Panc1 (cell line): ENCODE measurements around the gene NALCN. TPM values are rescaled to one million over a fixed set of nuclear protein-coding genes. Genes with fewer than 3 reads are reported as not detected.
"Not testable (repeated sequence)": the region's sequence is repeated elsewhere in the genome, so short reads cannot be mapped to it uniquely, and the experiment has no call there.

ENCODE experiments used
- ATAC-seq: fragments of 200-7000 bp; cut with Tn5 transposase; 2 replicates; pipeline ENCODE4 v1.9.1; 2020; ENCODE audit warnings: mild to moderate bottlenecking, moderate library complexity
- BruUV-seq: library from RNA; stranded (reverse); fragments of 400-500 nt; replicated peaks from 2 replicates; lab custom pipeline; 2021; lab: Mats Ljungman, UMichigan
- CTCF ChIA-PET: fragments of 300-600 bp; sonication (Branson Sonifier 250); formaldehyde crosslinking; loops from one replicate; lab custom pipeline; 2022; ENCODE audit warnings: antibody characterized with exemption; lab: Charles Lee
- POLR2A ChIA-PET: fragments of 300-600 bp; sonication (Branson Sonifier 250); formaldehyde crosslinking; loops from one replicate; lab custom pipeline; 2022; ENCODE audit warnings: antibody characterized with exemption; lab: Charles Lee
- DNase-seq: peaks from one replicate; pipeline ENCODE4 v3.0.0-alpha.2; 2010; ENCODE audit warnings: low read depth, low spot score
- H3K27ac ChIP-seq: 2 replicates; pipeline ENCODE4 v1.5.1; 2011; ENCODE audit warnings: mild to moderate bottlenecking, low read length, inconsistent platforms
- H3K27me3 ChIP-seq: fragments of 200-500 bp; sonication (Bioruptor generic); 2 replicates; pipeline ENCODE4 v1.6.0; 2014; ENCODE audit warnings: low read length, inconsistent platforms; ENCODE audit not compliant: control insufficient read depth, insufficient read depth
- H3K36me3 ChIP-seq: fragments of 200-500 bp; sonication (Bioruptor generic); 2 replicates; pipeline ENCODE4 v1.5.1; 2014; ENCODE audit warnings: inconsistent platforms, mild to moderate bottlenecking, low read length, moderate library complexity; ENCODE audit not compliant: control insufficient read depth, insufficient read depth
- H3K4me1 ChIP-seq: 2 replicates; pipeline ENCODE4 v1.5.1; 2011; ENCODE audit warnings: inconsistent platforms, mild to moderate bottlenecking, low read length, moderate library complexity; ENCODE audit not compliant: control insufficient read depth, insufficient read depth
- H3K4me3 ChIP-seq, 2 experiments: 2 replicates each; pipeline ENCODE4 v1.5.1; 2011 to 2012; ENCODE audit warnings: low read depth in 2 of 2, low read length in 2 of 2, mild to moderate bottlenecking in 2 of 2, inconsistent platforms in 1 of 2, moderate library complexity in 1 of 2
- H3K9me3 ChIP-seq: fragments of 200-500 bp; sonication (Bioruptor generic); 2 replicates; pipeline ENCODE4 v1.5.1; 2014; ENCODE audit warnings: low read depth, mild to moderate bottlenecking, inconsistent platforms, low read length, moderate library complexity; ENCODE audit not compliant: control insufficient read depth, insufficient read depth
- POLR2AphosphoS5 ChIP-seq: IDR thresholded peaks from 2 replicates; pipeline ENCODE4 v1.6.1; 2012; ENCODE audit warnings: mild to moderate bottlenecking, low read depth, low read length, moderate library complexity
- SIN3A ChIP-seq: IDR thresholded peaks from 2 replicates; pipeline ENCODE4 v1.6.1; 2012; ENCODE audit warnings: low read depth, mild to moderate bottlenecking, low read length, moderate library complexity, borderline replicate concordance; ENCODE audit not compliant: insufficient read depth
- TCF7L2 ChIP-seq: IDR thresholded peaks from 2 replicates; pipeline ENCODE4 v1.6.1; 2011; ENCODE audit warnings: mild to moderate bottlenecking, low read depth, low read length, inconsistent platforms
- in situ Hi-C: cut with HindIII; loops from 2 replicates; pipeline ENCODE4 v1.10.0; 2016; ENCODE audit warnings: low sequenced_read_pairs, low pct_unique_long_range_greater_than_20kb
- intact Hi-C: fragments of 100-400 bp; cut with micrococcal nuclease; formaldehyde crosslinking; loops from one replicate; pipeline ENCODE4 v1.10.0; 2022; ENCODE audit not compliant: unreplicated experiment
- total RNA-seq: library from RNA; stranded (reverse); gene quantifications from one replicate; pipeline ENCODE4 v1.2.1, GENCODE V29; 2021; ENCODE audit not compliant: unreplicated experiment
- TF ChIP-seq, protein P1 (sequence below): fragments of 450-650 bp; IDR thresholded peaks from 2 replicates; pipeline ENCODE4 v1.5.1; 2017; ENCODE audit warnings: mild to moderate bottlenecking
- TF ChIP-seq, protein P2 (sequence below), 2 experiments: IDR thresholded peaks; 2 replicates each; pipeline ENCODE4 v1.6.1; 2011 to 2012; ENCODE audit warnings: low read depth in 2 of 2, control low read depth in 1 of 2, low read length in 1 of 2, mild to moderate bottlenecking in 1 of 2, moderate library complexity in 1 of 2; ENCODE audit not compliant: insufficient read depth in 1 of 2

Gene NALCN
- total RNA-seq, 1 experiment from 2014 or later: 10.9 TPM

DNA sequence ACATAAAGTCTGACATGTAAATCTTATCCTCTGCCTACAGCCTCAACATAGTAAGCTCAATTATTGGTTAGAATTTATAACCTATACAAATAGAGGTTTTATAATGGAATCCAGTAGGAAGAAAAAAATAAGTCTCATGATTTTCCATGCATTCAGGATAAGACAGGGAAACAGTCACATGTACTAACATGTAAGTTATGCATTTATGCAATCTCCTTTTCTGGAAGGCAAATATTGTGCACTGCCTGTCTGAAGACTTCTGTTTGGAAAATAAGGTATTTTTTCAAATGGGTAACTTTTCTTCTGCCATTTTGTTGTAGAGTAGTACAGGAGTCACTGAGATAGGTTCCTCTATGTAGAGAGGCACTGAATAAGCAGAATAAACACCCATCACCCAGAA lies 92.7 kb downstream of the NALCN start:
- CTCF ChIA-PET: no interaction called here
- intact Hi-C loops (no loop called here), in situ Hi-C loops (no loop called here)
- POLR2A ChIA-PET: no interaction called here
- BruUV-seq: no TSS peak
- H3K9me3 ChIP-seq: no peaks in the 10 kb centered on the region
- no peaks in the 10 kb centered on the region for H3K27me3 ChIP-seq
- H3K4me3 ChIP-seq: no peak overlapping the region
- H3K36me3 ChIP-seq: no peaks in the 10 kb centered on the region
- DNase-seq (no peak), ATAC-seq (no peak)
- TF ChIP-seq POLR2AphosphoS5 (no peak), SIN3A (no peak), TCF7L2 (no peak)
- TF ChIP-seq, protein P1, sequence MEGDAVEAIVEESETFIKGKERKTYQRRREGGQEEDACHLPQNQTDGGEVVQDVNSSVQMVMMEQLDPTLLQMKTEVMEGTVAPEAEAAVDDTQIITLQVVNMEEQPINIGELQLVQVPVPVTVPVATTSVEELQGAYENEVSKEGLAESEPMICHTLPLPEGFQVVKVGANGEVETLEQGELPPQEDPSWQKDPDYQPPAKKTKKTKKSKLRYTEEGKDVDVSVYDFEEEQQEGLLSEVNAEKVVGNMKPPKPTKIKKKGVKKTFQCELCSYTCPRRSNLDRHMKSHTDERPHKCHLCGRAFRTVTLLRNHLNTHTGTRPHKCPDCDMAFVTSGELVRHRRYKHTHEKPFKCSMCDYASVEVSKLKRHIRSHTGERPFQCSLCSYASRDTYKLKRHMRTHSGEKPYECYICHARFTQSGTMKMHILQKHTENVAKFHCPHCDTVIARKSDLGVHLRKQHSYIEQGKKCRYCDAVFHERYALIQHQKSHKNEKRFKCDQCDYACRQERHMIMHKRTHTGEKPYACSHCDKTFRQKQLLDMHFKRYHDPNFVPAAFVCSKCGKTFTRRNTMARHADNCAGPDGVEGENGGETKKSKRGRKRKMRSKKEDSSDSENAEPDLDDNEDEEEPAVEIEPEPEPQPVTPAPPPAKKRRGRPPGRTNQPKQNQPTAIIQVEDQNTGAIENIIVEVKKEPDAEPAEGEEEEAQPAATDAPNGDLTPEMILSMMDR: no peak
- TF ChIP-seq, protein P2, sequence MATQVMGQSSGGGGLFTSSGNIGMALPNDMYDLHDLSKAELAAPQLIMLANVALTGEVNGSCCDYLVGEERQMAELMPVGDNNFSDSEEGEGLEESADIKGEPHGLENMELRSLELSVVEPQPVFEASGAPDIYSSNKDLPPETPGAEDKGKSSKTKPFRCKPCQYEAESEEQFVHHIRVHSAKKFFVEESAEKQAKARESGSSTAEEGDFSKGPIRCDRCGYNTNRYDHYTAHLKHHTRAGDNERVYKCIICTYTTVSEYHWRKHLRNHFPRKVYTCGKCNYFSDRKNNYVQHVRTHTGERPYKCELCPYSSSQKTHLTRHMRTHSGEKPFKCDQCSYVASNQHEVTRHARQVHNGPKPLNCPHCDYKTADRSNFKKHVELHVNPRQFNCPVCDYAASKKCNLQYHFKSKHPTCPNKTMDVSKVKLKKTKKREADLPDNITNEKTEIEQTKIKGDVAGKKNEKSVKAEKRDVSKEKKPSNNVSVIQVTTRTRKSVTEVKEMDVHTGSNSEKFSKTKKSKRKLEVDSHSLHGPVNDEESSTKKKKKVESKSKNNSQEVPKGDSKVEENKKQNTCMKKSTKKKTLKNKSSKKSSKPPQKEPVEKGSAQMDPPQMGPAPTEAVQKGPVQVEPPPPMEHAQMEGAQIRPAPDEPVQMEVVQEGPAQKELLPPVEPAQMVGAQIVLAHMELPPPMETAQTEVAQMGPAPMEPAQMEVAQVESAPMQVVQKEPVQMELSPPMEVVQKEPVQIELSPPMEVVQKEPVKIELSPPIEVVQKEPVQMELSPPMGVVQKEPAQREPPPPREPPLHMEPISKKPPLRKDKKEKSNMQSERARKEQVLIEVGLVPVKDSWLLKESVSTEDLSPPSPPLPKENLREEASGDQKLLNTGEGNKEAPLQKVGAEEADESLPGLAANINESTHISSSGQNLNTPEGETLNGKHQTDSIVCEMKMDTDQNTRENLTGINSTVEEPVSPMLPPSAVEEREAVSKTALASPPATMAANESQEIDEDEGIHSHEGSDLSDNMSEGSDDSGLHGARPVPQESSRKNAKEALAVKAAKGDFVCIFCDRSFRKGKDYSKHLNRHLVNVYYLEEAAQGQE (IDR thresholded peaks at IDR 0.05; ENCODE audit: insufficient read depth in 1 of 2, low read depth in 2 of 2, low read length in 1 of 2): no peak
- no peak overlapping the region for H3K27ac ChIP-seq
- no peaks in the 10 kb centered on the region for H3K4me1 ChIP-seq

- in situ Hi-C loops (no loop called here), intact Hi-C loops (no loop called here)
- no TSS peak for BruUV-seq
- TF ChIP-seq, protein P2 (IDR thresholded peaks at IDR 0.05; ENCODE audit: insufficient read depth in 1 of 2, low read depth in 2 of 2, low read length in 1 of 2): no peak
- TF ChIP-seq POLR2AphosphoS5 (no peak), TCF7L2 (no peak), SIN3A (no peak)
- TF ChIP-seq, protein P1: no peak
- no peak for ATAC-seq
- DNase-seq: no peak
- Histone ChIP-seq H3K9me3 (no peaks in the 10 kb centered on the region), H3K4me1 (no peaks in the 10 kb centered on the region), H3K4me3 (no peak overlapping the region), H3K27ac (no peak overlapping the region), H3K36me3 (no peaks in the 10 kb centered on the region), H3K27me3 (no peaks in the 10 kb centered on the region)
- ChIA-PET CTCF (no interaction called here), POLR2A (no interaction called here)
These were observed 98.3 kb downstream of the NALCN start for GRCh38 chr13:101317986-101318523.

DNA sequence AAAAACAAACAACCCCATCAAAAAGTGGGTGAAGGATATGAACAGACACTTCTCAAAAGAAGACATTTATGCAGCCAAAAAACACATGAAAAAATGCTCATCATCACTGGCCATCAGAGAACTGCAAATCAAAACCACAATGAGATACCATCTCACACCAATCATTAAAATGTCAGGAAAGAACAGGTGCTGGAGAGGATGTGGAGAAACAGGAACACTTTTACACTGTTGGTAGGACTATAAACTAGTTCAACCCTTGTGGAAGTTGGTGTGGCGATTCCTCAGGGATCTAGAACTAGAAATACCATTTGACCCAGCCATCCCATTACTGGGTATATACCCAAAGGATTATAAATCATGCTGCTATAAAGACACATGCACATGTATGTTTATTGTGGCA lies 102.8 kb downstream of the NALCN start:
- H3K36me3 ChIP-seq, in situ Hi-C loops, H3K27ac ChIP-seq, CTCF ChIA-PET, POLR2A ChIA-PET, H3K9me3 ChIP-seq, intact Hi-C loops, H3K4me3 ChIP-seq, BruUV-seq, ATAC-seq, DNase-seq, H3K4me1 ChIP-seq, H3K27me3 ChIP-seq: not testable (repeated sequence)
